ENCODE results near the gene NRM.
"Not testable (repeated sequence)": the region's sequence is repeated elsewhere in the genome, so short reads cannot be mapped to it uniquely, and the experiment has no call there.

NRM gene

GRCh38 chr6:30666300-30666699 lies 24.5 kb downstream of the NRM start:
- DNase-seq (ENCODE audit: low spot score), result not testable (repeated sequence)

GRCh38 chr6:30664994-30665767 lies 25.6 kb downstream of the NRM start:
- no peak for DNase-seq (ENCODE audit: low spot score)

GRCh38 chr6:30657922-30658321 lies 32.9 kb downstream of the NRM start:
- DNase-seq (ENCODE audit: low spot score), result not testable (repeated sequence)

- DNase-seq (ENCODE audit: low spot score), result no peak
Observed at GRCh38 chr6:30657454-30657853, 33.3 kb downstream of the NRM start.

GRCh38 chr6:30656513-30656912 lies 34.3 kb downstream of the NRM start:
- no peak for DNase-seq (ENCODE audit: low spot score)

GRCh38 chr6:30655743-30656094 lies 35.1 kb downstream of the NRM start:
- DNase-seq (ENCODE audit: low spot score), result no peak

- DNase-seq (ENCODE audit: low spot score), result no peak
Observed at GRCh38 chr6:30654798-30655742, 35.7 kb downstream of the NRM start.

GRCh38 chr6:30651143-30651542 lies 39.6 kb downstream of the NRM start:
- DNase-seq (ENCODE audit: low spot score), result no peak

- peak; percentile 24 for DNase-seq (ENCODE audit: low spot score)
Observed at GRCh38 chr6:30647242-30648116, 43.3 kb downstream of the NRM start.

- peak; percentile 93 for DNase-seq (ENCODE audit: low spot score)
Observed at GRCh38 chr6:30646450-30647241, 44.1 kb downstream of the NRM start, which contains the start of gene C6orf136. Gene C6orf136, plus strand, starts transcription at chr6:30647133. Its CDS starts 99 bp downstream, at chr6:30647232.

- DNase-seq (ENCODE audit: low spot score), result no peak
Observed at GRCh38 chr6:30645989-30646388, 44.8 kb downstream of the NRM start.

- no peak for DNase-seq (ENCODE audit: low spot score)
Observed at GRCh38 chr6:30644769-30645168, 46.0 kb downstream of the NRM start.

- no peak for DNase-seq (ENCODE audit: low spot score)
Observed at GRCh38 chr6:30643656-30644055, 47.1 kb downstream of the NRM start.

GRCh38 chr6:30641048-30641447 lies 49.7 kb downstream of the NRM start:
- no peak for DNase-seq (ENCODE audit: low spot score)

- DNase-seq (ENCODE audit: low spot score), result no peak
Observed at GRCh38 chr6:30640481-30640880, 50.3 kb downstream of the NRM start.

All from pons (tissue), 1 donor.